ENCODE results near the gene UHRF1.

UHRF1 gene

GRCh38 chr19:4984106-4984380 lies 74.7 kb downstream of the UHRF1 start:
- H3K79me2 ChIP-seq (ENCODE audit: insufficient read depth, low read length), result 0 out of 2 replicates have a peak, but pooled peaks cover 6% of the 10 kb centered on the region
- H3K36me3 ChIP-seq (ENCODE audit: insufficient read depth, low read length), result 0 out of 2 replicates have a peak, but pooled peaks cover 4% of the 10 kb centered on the region
- peaks cover 65% of the 10 kb centered on the region for H3K4me1 ChIP-seq (ENCODE audit: insufficient read depth, low read length, severe bottlenecking)
- H3K4me3 ChIP-seq (ENCODE audit: low read depth, low read length, poor library complexity, severe bottlenecking), result no peak overlapping the region
- H4K20me1 ChIP-seq (ENCODE audit: insufficient read depth, low read length), result no peaks in the 10 kb centered on the region
- no peak overlapping the region for H2AFZ ChIP-seq (ENCODE audit: low read length)
- no peaks in the 10 kb centered on the region for H3K9me2 ChIP-seq (ENCODE audit: low read depth, low read length)
- H3F3A ChIP-seq (ENCODE audit: insufficient read depth, low read length), result no peaks in the 10 kb centered on the region
- H3K9ac ChIP-seq (ENCODE audit: low read length), result no peak overlapping the region
- H3K27ac ChIP-seq (ENCODE audit: low read depth, low read length, poor library complexity, severe bottlenecking), result peak overlapping the region; percentile 61
- H3K9me3 ChIP-seq (ENCODE audit: low read length), result no peaks in the 10 kb centered on the region
- TF ChIP-seq EZH2 (IDR thresholded peaks at IDR 0.05; ENCODE audit: borderline replicate concordance, low read length), result no peak
- TF ChIP-seq CTCF (IDR thresholded peaks at IDR 0.05; ENCODE audit: low read length), result no peak
- H3K4me2 ChIP-seq (ENCODE audit: low read length), result no peak overlapping the region; the same call in 1 of the 2 replicates
- no peaks in the 10 kb centered on the region for H3K27me3 ChIP-seq (ENCODE audit: insufficient read depth, low read length)

GRCh38 chr19:4984438-4984990 lies 75.2 kb downstream of the UHRF1 start:
- Histone ChIP-seq H4K20me1 (ENCODE audit: insufficient read depth, low read length) (no peaks in the 10 kb centered on the region), H3K4me1 (ENCODE audit: insufficient read depth, low read length, severe bottlenecking) (peaks cover 62% of the 10 kb centered on the region), H3K4me3 (ENCODE audit: low read depth, low read length, poor library complexity, severe bottlenecking) (no peak overlapping the region)

GRCh38 chr19:4985551-4985991 lies 76.3 kb downstream of the UHRF1 start:
- H3K27me3 ChIP-seq (ENCODE audit: insufficient read depth, low read length), result no peaks in the 10 kb centered on the region
- no peaks in the 10 kb centered on the region for H3K9me3 ChIP-seq (ENCODE audit: low read length)
- H2AFZ ChIP-seq (ENCODE audit: low read length), result no peak overlapping the region
- H3K79me2 ChIP-seq (ENCODE audit: insufficient read depth, low read length), result 0 out of 2 replicates have a peak, but pooled peaks cover 10% of the 10 kb centered on the region
- TF ChIP-seq CTCF (IDR thresholded peaks at IDR 0.05; ENCODE audit: low read length), result no peak
- TF ChIP-seq EZH2 (IDR thresholded peaks at IDR 0.05; ENCODE audit: borderline replicate concordance, low read length), result no peak
- H3K4me3 ChIP-seq (ENCODE audit: low read depth, low read length, poor library complexity, severe bottlenecking), result no peak overlapping the region
- 0 out of 2 replicates have a peak, but pooled peaks cover 4% of the 10 kb centered on the region for H3K36me3 ChIP-seq (ENCODE audit: insufficient read depth, low read length)
- H3K27ac ChIP-seq (ENCODE audit: low read depth, low read length, poor library complexity, severe bottlenecking), result peak overlapping the region; percentile 76
- 0 out of 2 replicates have a peak overlapping the region, but pooled peaks have one; percentile 18 for H3K4me2 ChIP-seq (ENCODE audit: low read length)
- no peak overlapping the region for H3K9ac ChIP-seq (ENCODE audit: low read length)
- no peaks in the 10 kb centered on the region for H3K9me2 ChIP-seq (ENCODE audit: low read depth, low read length)
- no peaks in the 10 kb centered on the region for H3F3A ChIP-seq (ENCODE audit: insufficient read depth, low read length)
- no peaks in the 10 kb centered on the region for H4K20me1 ChIP-seq (ENCODE audit: insufficient read depth, low read length)
- peaks cover 62% of the 10 kb centered on the region for H3K4me1 ChIP-seq (ENCODE audit: insufficient read depth, low read length, severe bottlenecking)

More at GRCh38 chr19:4984438-4984990, 75.2 kb downstream of the UHRF1 start:
- Histone ChIP-seq H3K4me2 (ENCODE audit: low read length) (no peak overlapping the region; the same call in 1 of the 2 replicates), H3F3A (ENCODE audit: insufficient read depth, low read length) (no peaks in the 10 kb centered on the region), H3K9ac (ENCODE audit: low read length) (no peak overlapping the region), H3K9me2 (ENCODE audit: low read depth, low read length) (no peaks in the 10 kb centered on the region), H3K36me3 (ENCODE audit: insufficient read depth, low read length) (0 out of 2 replicates have a peak, but pooled peaks cover 4% of the 10 kb centered on the region), H3K27ac (ENCODE audit: low read depth, low read length, poor library complexity, severe bottlenecking) (peak overlapping the region; percentile 61), H3K79me2 (ENCODE audit: insufficient read depth, low read length) (0 out of 2 replicates have a peak, but pooled peaks cover 8% of the 10 kb centered on the region), H3K9me3 (ENCODE audit: low read length) (no peaks in the 10 kb centered on the region), H3K27me3 (ENCODE audit: insufficient read depth, low read length) (no peaks in the 10 kb centered on the region), H2AFZ (ENCODE audit: low read length) (no peak overlapping the region)
- TF ChIP-seq CTCF (IDR thresholded peaks at IDR 0.05; ENCODE audit: low read length) (no peak), EZH2 (IDR thresholded peaks at IDR 0.05; ENCODE audit: borderline replicate concordance, low read length) (no peak)

All from OCI-LY1 (cell line).